ENCODE results near the gene ZFYVE1. TPM values are rescaled to one million over a fixed set of nuclear protein-coding genes. Genes with fewer than 3 reads are reported as not detected.

ZFYVE1 gene
- total and polyA plus RNA-seq, 11 donors: 5.2 to 20.7 (median 14.6) TPM

DNA sequence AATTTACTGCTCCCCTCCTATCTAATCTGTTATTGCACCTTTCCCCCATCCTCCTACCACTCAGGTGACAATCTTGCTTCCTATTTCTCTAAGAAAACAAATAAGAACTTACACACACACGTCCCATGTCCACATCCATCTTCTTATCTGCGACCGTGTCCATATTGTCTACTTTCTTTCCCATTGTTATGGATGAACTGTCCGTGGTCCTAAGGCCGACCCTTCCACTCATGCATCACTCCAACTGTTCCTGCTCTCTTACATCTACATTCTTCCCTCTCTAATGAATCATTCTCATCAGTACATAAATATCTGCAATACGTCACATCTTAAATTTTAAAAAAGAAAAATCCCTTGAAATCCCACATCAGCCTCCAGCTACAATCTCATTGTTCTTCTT lies 30.0 kb downstream of the ZFYVE1 start:
- no peaks in the 10 kb centered on the region for H3K9me3 ChIP-seq
- H3K27me3 ChIP-seq: no peaks in the 10 kb centered on the region
- no peak for DNase-seq
- peaks cover 0 to 80% (median 55%) of the 10 kb centered on the region in 9 donors for H3K36me3 ChIP-seq
- H3K4me3 ChIP-seq: no peak overlapping the region
- TF ChIP-seq POLR2A (IDR thresholded peaks at IDR 0.05): no peak
- TF ChIP-seq, protein P1, sequence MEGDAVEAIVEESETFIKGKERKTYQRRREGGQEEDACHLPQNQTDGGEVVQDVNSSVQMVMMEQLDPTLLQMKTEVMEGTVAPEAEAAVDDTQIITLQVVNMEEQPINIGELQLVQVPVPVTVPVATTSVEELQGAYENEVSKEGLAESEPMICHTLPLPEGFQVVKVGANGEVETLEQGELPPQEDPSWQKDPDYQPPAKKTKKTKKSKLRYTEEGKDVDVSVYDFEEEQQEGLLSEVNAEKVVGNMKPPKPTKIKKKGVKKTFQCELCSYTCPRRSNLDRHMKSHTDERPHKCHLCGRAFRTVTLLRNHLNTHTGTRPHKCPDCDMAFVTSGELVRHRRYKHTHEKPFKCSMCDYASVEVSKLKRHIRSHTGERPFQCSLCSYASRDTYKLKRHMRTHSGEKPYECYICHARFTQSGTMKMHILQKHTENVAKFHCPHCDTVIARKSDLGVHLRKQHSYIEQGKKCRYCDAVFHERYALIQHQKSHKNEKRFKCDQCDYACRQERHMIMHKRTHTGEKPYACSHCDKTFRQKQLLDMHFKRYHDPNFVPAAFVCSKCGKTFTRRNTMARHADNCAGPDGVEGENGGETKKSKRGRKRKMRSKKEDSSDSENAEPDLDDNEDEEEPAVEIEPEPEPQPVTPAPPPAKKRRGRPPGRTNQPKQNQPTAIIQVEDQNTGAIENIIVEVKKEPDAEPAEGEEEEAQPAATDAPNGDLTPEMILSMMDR (IDR thresholded peaks at IDR 0.05): no peak
- H3K4me1 ChIP-seq: peaks cover 0 to 3% (median 0%) of the 10 kb centered on the region in 12 donors
- H3K27ac ChIP-seq: no peak overlapping the region
- no peak for ATAC-seq
- 89 to 94% (median 91%) methylated on average over 6 of the region's 6 CpGs for WGBS, 4 donors
- intact Hi-C loops (cut with DNase I): no loop called here

DNA sequence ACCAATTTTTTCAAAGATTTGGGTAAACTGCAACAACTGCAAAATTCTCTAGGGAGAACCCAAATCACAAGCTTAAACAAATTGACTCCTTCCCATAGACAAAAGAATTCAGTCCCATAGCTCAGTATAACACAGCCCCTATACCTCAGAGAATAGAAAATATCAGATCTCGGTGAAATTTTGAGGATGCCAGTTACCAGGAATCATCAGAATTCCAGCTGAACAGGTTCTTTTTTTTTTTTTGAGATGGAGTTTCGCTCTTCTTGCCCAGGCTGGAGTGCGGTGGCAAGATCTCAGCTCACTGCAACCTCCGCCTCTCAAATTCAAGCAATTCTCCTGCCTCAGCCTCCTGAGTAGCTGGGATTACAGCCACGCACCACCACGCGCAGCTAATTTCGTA lies 36.7 kb downstream of the ZFYVE1 start:
- ATAC-seq (no peak), DNase-seq (no peak)
- Histone ChIP-seq H3K9me3 (no peaks in the 10 kb centered on the region), H3K4me3 (no peak overlapping the region), H3K4me1 (no peaks in the 10 kb centered on the region), H3K27ac (no peak overlapping the region), H3K36me3 (peaks cover 0 to 80% (median 56%) of the 10 kb centered on the region in 9 donors), H3K27me3 (no peaks in the 10 kb centered on the region)
- 93 to 98% (median 96%) methylated on average over 8 of the region's 8 CpGs for WGBS, 4 donors
- TF ChIP-seq, protein P1 (IDR thresholded peaks at IDR 0.05): no peak
- no peak for TF ChIP-seq POLR2A (IDR thresholded peaks at IDR 0.05)
- intact Hi-C loops (cut with DNase I): no loop called here

DNA sequence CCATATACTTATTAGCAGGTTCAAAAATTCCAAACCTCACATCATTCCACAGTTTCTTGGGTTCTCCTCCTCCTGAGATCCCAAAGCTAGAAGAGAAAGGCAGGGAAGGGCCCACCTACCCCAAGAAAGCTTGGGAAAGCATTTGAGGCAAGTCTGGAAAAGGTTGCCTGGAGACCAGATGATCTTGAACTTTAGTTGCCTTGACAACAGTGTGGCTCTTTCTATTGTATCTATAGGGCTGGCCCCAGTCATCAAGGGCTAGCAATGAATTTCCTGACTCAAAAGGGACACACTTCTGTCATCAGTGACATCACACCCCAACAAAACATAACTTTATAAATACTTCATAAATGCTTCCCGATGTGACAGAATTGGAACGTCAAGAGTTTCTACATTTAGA lies 40.0 kb downstream of the ZFYVE1 start:
- intact Hi-C loops (cut with DNase I): no loop called here
- Histone ChIP-seq H3K4me3 (no peak overlapping the region), H3K27ac (no peak overlapping the region), H3K9me3 (no peaks in the 10 kb centered on the region), H3K27me3 (no peaks in the 10 kb centered on the region), H3K36me3 (peaks cover 0 to 78% (median 48%) of the 10 kb centered on the region in 9 donors), H3K4me1 (no peaks in the 10 kb centered on the region)
- no peak for DNase-seq
- TF ChIP-seq, protein P1 (IDR thresholded peaks at IDR 0.05): no peak
- TF ChIP-seq POLR2A (IDR thresholded peaks at IDR 0.05): no peak
- no peak for ATAC-seq
- 82 to 85% (median 84%) methylated on average over 2 of the region's 2 CpGs for WGBS, 4 donors

DNA sequence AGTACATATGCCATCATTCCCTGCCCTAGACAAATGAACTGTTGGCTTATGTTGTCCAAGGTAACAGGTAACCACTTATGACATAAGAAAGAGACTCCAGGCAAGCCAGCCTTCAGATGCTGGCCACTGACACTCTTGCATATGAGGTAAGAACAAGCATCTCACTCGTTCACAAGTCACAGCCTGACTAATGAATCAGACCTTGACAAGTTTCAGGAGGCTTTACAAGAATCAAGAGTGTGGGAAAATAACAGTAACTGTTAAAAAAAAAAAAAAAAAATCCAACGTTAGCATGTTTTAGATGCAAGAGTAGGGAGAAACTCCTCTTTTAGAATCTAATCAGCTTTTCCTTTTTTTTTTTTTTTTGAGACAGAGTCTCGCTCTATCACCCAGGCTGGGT lies 40.7 kb downstream of the ZFYVE1 start:
- Histone ChIP-seq H3K4me3 (no peak overlapping the region), H3K4me1 (no peaks in the 10 kb centered on the region), H3K36me3 (peaks cover 0 to 78% (median 48%) of the 10 kb centered on the region in 9 donors), H3K27ac (no peak overlapping the region), H3K27me3 (no peaks in the 10 kb centered on the region), H3K9me3 (no peaks in the 10 kb centered on the region)
- 78 to 87% (median 83%) methylated on average over 3 of the region's 3 CpGs for WGBS, 4 donors
- TF ChIP-seq, protein P1 (IDR thresholded peaks at IDR 0.05): no peak
- no peak for TF ChIP-seq POLR2A (IDR thresholded peaks at IDR 0.05)
- ATAC-seq (no peak), DNase-seq (no peak)
- intact Hi-C loops (cut with DNase I): no loop called here

Measured in heart left ventricle (tissue), 16 donors.